ENCODE results near the gene EFCAB14.
"Not testable (repeated sequence)": the region's sequence is repeated elsewhere in the genome, so short reads cannot be mapped to it uniquely, and the experiment has no call there.

EFCAB14 gene

GRCh38 chr1:46653405-46653958, 65.4 kb downstream of the EFCAB14 start:
- DNase-seq (ENCODE audit: low read depth in 2 of 2), result no peak

GRCh38 chr1:46652321-46653100, 66.4 kb downstream of the EFCAB14 start:
- no peak for DNase-seq (ENCODE audit: low read depth in 2 of 2)

- DNase-seq (ENCODE audit: low read depth in 2 of 2), result not testable (repeated sequence)
These were observed 67.8 kb downstream of the EFCAB14 start for GRCh38 chr1:46651152-46651551.

GRCh38 chr1:46650491-46650890, 68.4 kb downstream of the EFCAB14 start:
- DNase-seq (ENCODE audit: low read depth in 2 of 2), result no peak

GRCh38 chr1:46649764-46650163, 69.2 kb downstream of the EFCAB14 start:
- no peak for DNase-seq (ENCODE audit: low read depth in 2 of 2)

GRCh38 chr1:46647611-46648010, 71.3 kb downstream of the EFCAB14 start:
- no peak for DNase-seq (ENCODE audit: low read depth in 2 of 2)

- no peak for DNase-seq (ENCODE audit: low read depth in 2 of 2)
These were observed 72.1 kb downstream of the EFCAB14 start for GRCh38 chr1:46646844-46647243.

GRCh38 chr1:46646331-46646730, 72.6 kb downstream of the EFCAB14 start:
- no peak for DNase-seq (ENCODE audit: low read depth in 2 of 2)

GRCh38 chr1:46645815-46646214, 73.1 kb downstream of the EFCAB14 start:
- no peak for DNase-seq (ENCODE audit: low read depth in 2 of 2)

- DNase-seq (ENCODE audit: low read depth in 2 of 2), result no peak
These were observed 75.5 kb downstream of the EFCAB14 start for GRCh38 chr1:46643368-46643775.

GRCh38 chr1:46642115-46642680, 76.7 kb downstream of the EFCAB14 start:
- no peak for DNase-seq (ENCODE audit: low read depth in 2 of 2)

GRCh38 chr1:46639547-46639946, 79.4 kb downstream of the EFCAB14 start:
- no peak for DNase-seq (ENCODE audit: low read depth in 2 of 2)

- no peak for DNase-seq (ENCODE audit: low read depth in 2 of 2)
These were observed 80.0 kb downstream of the EFCAB14 start for GRCh38 chr1:46638921-46639320.

- no peak for DNase-seq (ENCODE audit: low read depth in 2 of 2)
These were observed 81.3 kb downstream of the EFCAB14 start for GRCh38 chr1:46637444-46638083.

- DNase-seq (ENCODE audit: low read depth in 2 of 2), result no peak
These were observed 83.7 kb downstream of the EFCAB14 start for GRCh38 chr1:46635205-46635604.

- no peak for DNase-seq (ENCODE audit: low read depth in 2 of 2)
These were observed 88.2 kb downstream of the EFCAB14 start for GRCh38 chr1:46630719-46631118.

Data from activated CD8-positive, alpha-beta memory T cell treated with anti-CD3 and anti-CD28 coated beads for 4 hours (primary cell).